Right lobe of liver (tissue), 4 donors: Measurements from ENCODE around the gene LRRC1.

Source experiments
- CTCF ChIP-seq, 4 donors: fragments of 200-600 bp in 3 of 4; fragments of 450-650 bp in 1 of 4; IDR thresholded peaks; one replicate each; pipeline versions ENCODE4 v1.5.1 to v1.8.0; 2016 to 2022; ENCODE audit warnings: antibody characterized with exemption in 4 of 4, mild to moderate bottlenecking in 2 of 4
- POLR2A ChIP-seq: fragments of 450-650 bp; IDR thresholded peaks from one replicate; pipeline ENCODE4 v1.6.1; 2017; ENCODE audit warnings: antibody characterized with exemption, mild to moderate bottlenecking
- donor health status: DM: no; HTN: no; CAD: no.
- donor health status: DM: no; HTN: no; CAD: no.
- donor health status: DM: no; HTN: yes; CAD: no.

GRCh38 chr6:53754330-53754729 is 40.5 kb upstream of the LRRC1 start:
- no peak for TF ChIP-seq POLR2A
- TF ChIP-seq CTCF (IDR thresholded peaks at IDR 0.05) = no peak
